Measurements from ENCODE around the gene CCDC92. TPM values are rescaled to one million over a fixed set of nuclear protein-coding genes. Genes with fewer than 3 reads are reported as not detected.

CCDC92 gene
- total and polyA plus RNA-seq, 2 donors (not counting 3 experiments of a cell fraction or from before 2014, with no cell fraction given), result 41.2 to 41.6 TPM

DNA sequence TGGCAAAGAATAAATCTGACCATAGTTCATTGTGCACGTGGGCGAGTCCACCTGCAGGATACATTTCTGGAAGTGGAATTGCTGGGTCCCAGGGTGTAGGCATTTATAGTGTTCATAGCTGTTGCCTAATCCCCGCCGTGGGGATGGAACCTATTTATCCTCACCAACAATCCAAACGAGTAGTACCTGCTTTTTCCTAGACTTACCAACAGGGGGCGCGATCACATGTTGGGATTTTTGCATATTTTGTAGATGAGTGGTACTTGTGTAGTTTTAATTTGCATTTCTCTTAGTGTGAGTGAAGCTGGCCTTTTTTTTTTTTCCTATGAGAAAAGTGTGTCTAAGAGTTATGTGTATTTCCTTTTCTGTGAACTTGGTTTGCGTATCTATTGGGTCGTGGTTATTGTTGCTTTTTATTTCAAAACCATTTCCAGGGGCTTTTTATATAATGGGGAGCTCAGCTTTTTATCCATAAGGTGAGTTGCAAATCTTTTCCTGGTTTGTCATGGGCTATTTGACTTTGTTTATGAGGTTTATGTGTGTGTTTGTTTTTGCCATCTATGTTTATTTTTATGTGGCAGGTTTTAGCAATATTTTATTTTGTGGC lies 67.2 kb downstream of the CCDC92 start:
- DNase-seq (ENCODE audit: low read depth, low spot score) (peak; percentile 73), FAIRE-seq (peak; percentile 86)
- no peak overlapping the region for H3K4me2 ChIP-seq (ENCODE audit: insufficient read depth, low read length)
- no peak overlapping the region for H2AFZ ChIP-seq (ENCODE audit: low read depth, low read length)
- H4K20me1 ChIP-seq (replicated peaks; ENCODE audit: control insufficient read depth, extremely low read depth, insufficient read depth, low read length), result no peaks in the 10 kb centered on the region
- CTCF ChIA-PET, result interaction anchor here (0.6 to 4.3 kb wide), 51 partner anchors 9 to 866 kb away, joined by 3 to 133 read pairs (median 5); partner anchors contain the start of gene CCDC92
- dilution Hi-C loops (cut with MboI; ENCODE audit: extremely low pct_ligation_motif_present, low sequenced_read_pairs) (no loop called here), intact Hi-C loops (cut with micrococcal nuclease) (loop anchor here (1.0 to 5.0 kb wide), 4 partner anchors 67 to 867 kb away; partner anchors contain the start of gene CCDC92)
- no peaks in the 10 kb centered on the region for H3K9me1 ChIP-seq (replicated peaks; ENCODE audit: control insufficient read depth, extremely low read depth, insufficient read depth, low read length)
- TF ChIP-seq GATA2 (IDR thresholded peaks at IDR 0.05; ENCODE audit: insufficient read depth, insufficient read length, low read depth, low read length), result no peak
- TF ChIP-seq POLR2AphosphoS5 (IDR thresholded peaks at IDR 0.05; ENCODE audit: insufficient read depth, low read depth, low read length), result no peak
- TF ChIP-seq, protein P1, sequence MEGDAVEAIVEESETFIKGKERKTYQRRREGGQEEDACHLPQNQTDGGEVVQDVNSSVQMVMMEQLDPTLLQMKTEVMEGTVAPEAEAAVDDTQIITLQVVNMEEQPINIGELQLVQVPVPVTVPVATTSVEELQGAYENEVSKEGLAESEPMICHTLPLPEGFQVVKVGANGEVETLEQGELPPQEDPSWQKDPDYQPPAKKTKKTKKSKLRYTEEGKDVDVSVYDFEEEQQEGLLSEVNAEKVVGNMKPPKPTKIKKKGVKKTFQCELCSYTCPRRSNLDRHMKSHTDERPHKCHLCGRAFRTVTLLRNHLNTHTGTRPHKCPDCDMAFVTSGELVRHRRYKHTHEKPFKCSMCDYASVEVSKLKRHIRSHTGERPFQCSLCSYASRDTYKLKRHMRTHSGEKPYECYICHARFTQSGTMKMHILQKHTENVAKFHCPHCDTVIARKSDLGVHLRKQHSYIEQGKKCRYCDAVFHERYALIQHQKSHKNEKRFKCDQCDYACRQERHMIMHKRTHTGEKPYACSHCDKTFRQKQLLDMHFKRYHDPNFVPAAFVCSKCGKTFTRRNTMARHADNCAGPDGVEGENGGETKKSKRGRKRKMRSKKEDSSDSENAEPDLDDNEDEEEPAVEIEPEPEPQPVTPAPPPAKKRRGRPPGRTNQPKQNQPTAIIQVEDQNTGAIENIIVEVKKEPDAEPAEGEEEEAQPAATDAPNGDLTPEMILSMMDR (IDR thresholded peaks at IDR 0.05; ENCODE audit: extremely low read depth in 1 of 2, insufficient read depth in 1 of 2, low read depth in 1 of 2, low read length in 2 of 2), result peak; percentile 66 to 73
- no peak overlapping the region for H3K9ac ChIP-seq (replicated peaks; ENCODE audit: extremely low read depth, insufficient read depth, low read length)
- H3K36me3 ChIP-seq (ENCODE audit: control insufficient read depth in 2 of 2, extremely low read depth in 1 of 2, insufficient read depth in 2 of 2, low read length in 2 of 2), result no peaks in the 10 kb centered on the region
- H3K27me3 ChIP-seq (ENCODE audit: control insufficient read depth in 2 of 2, insufficient read depth in 2 of 2, low read length in 2 of 2), result peaks cover 3 to 8% of the 10 kb centered on the region in 2 experiments
- H3K27ac ChIP-seq (ENCODE audit: insufficient read depth, low read depth, low read length), result no peak overlapping the region
- no peaks in the 10 kb centered on the region for H3K9me3 ChIP-seq (replicated peaks; ENCODE audit: control insufficient read depth, insufficient read depth, low read length)
- POLR2A ChIA-PET, result interaction anchor here (1.0 kb wide), 1 partner anchor 46 kb away, joined by 3 read pairs; no protein-coding TSS in a partner anchor
- H3K79me2 ChIP-seq (ENCODE audit: control insufficient read depth, insufficient read depth, low read length), result no peaks in the 10 kb centered on the region
- no TSS peak for BruUV-seq (replicated peaks)
- no peak overlapping the region for H3K4me3 ChIP-seq (replicated peaks in 1 of 3; ENCODE audit: insufficient read depth in 1 of 3, low read depth in 1 of 3, low read length in 3 of 3)
- H3K4me1 ChIP-seq (ENCODE audit: control insufficient read depth, extremely low read depth, insufficient read depth, low read length), result no peaks in the 10 kb centered on the region
